Measurements from ENCODE around the gene MON1A. TPM values are rescaled to one million over a fixed set of nuclear protein-coding genes. Genes with fewer than 3 reads are reported as not detected.

MON1A gene
- total and polyA plus RNA-seq, 10 donors = 3.4 to 9.3 (median 6.8) TPM

DNA sequence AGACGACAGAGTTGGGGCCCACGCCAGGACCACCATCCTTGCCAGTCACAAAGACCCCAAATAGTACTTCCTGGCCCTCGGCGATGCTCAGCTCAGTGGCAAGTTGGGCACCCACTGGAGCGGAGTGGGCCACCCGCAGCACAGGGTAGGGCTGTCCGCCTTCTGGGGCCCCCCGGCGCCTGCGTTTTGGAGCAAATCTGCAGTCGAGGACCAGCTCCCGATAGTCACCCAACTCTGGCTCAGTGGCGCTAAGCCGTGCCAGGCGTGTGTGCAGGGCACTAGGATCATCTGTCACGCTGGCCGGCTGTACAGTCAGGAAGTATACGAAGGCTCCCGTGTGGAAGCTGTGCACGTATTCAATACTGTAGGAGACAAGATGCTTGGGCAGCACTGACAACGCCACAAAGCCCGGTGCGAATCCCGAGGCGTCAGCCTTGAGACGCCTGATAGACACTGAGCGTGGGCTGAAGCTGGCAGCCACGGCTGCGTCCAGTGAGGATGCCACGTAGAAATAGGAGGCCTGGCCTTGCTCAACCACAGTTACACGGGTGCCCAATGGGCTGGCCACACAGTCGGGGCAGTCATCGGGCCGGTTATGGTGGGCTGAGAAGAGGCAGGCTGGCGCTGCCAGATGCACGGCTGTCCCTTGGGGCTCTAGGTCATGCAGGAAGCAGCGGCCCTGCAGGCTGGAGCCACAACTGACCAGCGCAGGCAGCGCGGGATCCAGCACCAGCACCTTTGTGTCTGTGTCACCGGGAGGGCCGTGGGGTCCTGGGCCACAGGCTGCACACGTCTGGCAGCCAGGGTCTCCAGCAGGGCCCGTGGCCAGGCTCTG is 26.9 kb downstream of the MON1A start:
- peak overlapping the region in 1 of 8 donors; percentile 62 for H3K27ac ChIP-seq

DNA sequence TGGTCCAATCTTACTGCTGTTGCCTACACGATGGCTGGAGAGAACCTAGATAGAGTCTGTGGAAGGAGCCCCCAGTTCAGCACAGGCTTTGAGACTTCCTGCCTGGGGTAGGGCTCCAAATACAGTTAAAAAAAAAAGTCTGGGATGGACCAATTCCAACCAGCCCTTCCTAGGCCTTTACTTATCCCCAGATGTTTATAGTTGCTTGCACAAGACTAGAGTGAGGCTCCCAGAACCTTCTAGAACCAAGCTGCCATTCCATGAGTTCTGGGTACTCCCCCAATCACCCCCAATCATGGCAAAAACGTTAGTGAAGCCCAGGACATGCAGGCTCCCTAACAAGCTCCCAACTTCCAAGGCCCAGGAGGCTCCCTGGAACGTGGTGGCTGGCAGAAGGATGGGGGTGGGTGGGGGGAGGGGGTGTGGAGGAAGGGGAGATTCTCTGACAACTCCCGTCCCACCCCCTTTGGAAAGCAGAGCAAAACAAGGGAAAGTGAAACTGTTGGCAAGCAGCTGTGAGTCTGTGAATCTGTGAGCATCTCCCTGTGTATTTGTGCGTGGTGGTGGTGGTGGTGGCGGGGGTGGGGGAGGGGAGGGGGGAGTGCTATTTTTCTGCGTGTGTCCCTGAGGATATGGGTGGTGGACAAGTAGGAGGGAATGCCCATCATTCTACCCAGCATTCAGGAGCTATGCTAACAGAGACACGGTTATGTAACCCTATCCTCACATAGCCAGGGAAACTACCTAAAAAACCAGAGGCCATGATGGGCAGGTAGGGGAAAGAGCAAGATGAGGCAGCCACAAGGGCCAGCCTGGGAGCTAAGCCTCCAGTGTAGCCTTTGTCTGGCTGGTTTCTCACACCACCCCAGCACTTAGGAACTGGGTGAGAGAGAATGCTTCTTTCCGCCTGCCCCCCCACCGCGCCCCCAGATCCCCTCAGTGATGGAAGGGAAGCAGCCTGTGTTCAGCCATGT is 28.0 kb downstream of the MON1A start:
- Histone ChIP-seq H3K36me3 (no peaks in the 10 kb centered on the region), H3K27me3 (replicated peaks in 1 of 7) (no peaks in the 10 kb centered on the region), H3K27ac (peak overlapping the region in 1 of 8 donors; percentile 31), H3K9me3 (no peaks in the 10 kb centered on the region), H3K4me3 (no peak overlapping the region), H3K4me1 (peaks cover 9 to 42% (median 31%) of the 10 kb centered on the region in 6 donors)
- no peak for DNase-seq
- TF ChIP-seq POLR2AphosphoS5 (IDR thresholded peaks at IDR 0.05) = no peak
- TF ChIP-seq POLR2A (IDR thresholded peaks at IDR 0.05) = no peak
- TF ChIP-seq, protein P1, sequence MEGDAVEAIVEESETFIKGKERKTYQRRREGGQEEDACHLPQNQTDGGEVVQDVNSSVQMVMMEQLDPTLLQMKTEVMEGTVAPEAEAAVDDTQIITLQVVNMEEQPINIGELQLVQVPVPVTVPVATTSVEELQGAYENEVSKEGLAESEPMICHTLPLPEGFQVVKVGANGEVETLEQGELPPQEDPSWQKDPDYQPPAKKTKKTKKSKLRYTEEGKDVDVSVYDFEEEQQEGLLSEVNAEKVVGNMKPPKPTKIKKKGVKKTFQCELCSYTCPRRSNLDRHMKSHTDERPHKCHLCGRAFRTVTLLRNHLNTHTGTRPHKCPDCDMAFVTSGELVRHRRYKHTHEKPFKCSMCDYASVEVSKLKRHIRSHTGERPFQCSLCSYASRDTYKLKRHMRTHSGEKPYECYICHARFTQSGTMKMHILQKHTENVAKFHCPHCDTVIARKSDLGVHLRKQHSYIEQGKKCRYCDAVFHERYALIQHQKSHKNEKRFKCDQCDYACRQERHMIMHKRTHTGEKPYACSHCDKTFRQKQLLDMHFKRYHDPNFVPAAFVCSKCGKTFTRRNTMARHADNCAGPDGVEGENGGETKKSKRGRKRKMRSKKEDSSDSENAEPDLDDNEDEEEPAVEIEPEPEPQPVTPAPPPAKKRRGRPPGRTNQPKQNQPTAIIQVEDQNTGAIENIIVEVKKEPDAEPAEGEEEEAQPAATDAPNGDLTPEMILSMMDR (IDR thresholded peaks at IDR 0.05 in 8 of 11, conservative IDR thresholded peaks at IDR 0.05 in 3 of 11) = no peak
- intact Hi-C loops (cut with DNase I; ENCODE audit: low total_unique reads) = no loop called here
- 53 to 72% (median 58%) methylated on average over 11 of the region's 11 CpGs for WGBS, 5 donors

More for the DNA sequence above, 26.9 kb downstream of the MON1A start:
- intact Hi-C loops (cut with DNase I; ENCODE audit: low total_unique reads) = no loop called here
- DNase-seq = no peak
- 90 to 96% (median 95%) methylated on average over 31 to 44 of the region's 44 CpGs for WGBS, 5 donors
- Histone ChIP-seq H3K36me3 (no peaks in the 10 kb centered on the region), H3K4me1 (peaks cover 9 to 44% (median 32%) of the 10 kb centered on the region in 6 donors), H3K9me3 (no peaks in the 10 kb centered on the region), H3K4me3 (peak overlapping the region in 2 of 8 donors; percentile 38 to 69), H3K27me3 (replicated peaks in 1 of 7) (no peaks in the 10 kb centered on the region)
- no peak for TF ChIP-seq POLR2A (IDR thresholded peaks at IDR 0.05)

DNA sequence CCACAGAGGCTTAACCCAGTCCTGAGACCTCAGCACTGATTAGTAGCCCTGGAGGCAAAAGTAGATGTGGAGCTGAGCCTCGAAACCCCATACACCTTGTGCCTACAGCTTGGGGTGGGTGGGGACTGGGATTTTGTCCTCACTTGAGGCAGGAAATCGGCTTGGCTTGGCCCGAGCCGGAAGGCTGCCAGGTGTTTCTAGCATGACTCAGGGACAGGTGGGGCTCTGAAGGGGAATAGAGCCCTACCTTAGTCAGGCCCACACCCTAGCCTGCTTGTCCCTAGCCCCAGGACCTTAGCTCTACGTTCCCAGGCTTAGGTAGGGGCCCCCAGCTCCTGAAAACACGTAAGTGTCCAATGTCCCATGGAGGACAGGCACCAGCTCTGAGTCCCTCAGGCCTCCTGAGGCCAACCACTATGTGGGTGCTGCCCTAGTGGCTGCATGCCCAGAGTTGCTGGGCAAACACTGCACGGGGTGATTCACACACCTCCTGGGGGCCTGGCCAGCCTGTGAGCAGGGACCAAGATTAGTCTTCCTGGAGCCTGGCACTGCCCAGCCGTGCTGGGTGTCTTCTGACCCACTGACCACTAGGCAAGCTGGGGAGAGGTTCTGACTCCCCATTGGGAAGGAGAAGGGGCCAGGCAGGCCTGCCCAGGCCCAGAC is 29.0 kb downstream of the MON1A start:
- H3K27me3 ChIP-seq (replicated peaks in 1 of 7) = no peaks in the 10 kb centered on the region
- 71 to 81% (median 79%) methylated on average over 1 to 8 of the region's 8 CpGs for WGBS, 5 donors
- H3K9me3 ChIP-seq = no peaks in the 10 kb centered on the region
- TF ChIP-seq POLR2A (IDR thresholded peaks at IDR 0.05) (no peak), POLR2AphosphoS5 (IDR thresholded peaks at IDR 0.05) (no peak)
- TF ChIP-seq, protein P1 (IDR thresholded peaks at IDR 0.05 in 8 of 11, conservative IDR thresholded peaks at IDR 0.05 in 3 of 11) = no peak
- H3K36me3 ChIP-seq = no peaks in the 10 kb centered on the region
- intact Hi-C loops (cut with DNase I; ENCODE audit: low total_unique reads) = no loop called here
- H3K27ac ChIP-seq = no peak overlapping the region
- no peak for DNase-seq
- H3K4me1 ChIP-seq = peaks cover 1 to 32% (median 21%) of the 10 kb centered on the region in 6 donors
- no peak overlapping the region for H3K4me3 ChIP-seq

DNA sequence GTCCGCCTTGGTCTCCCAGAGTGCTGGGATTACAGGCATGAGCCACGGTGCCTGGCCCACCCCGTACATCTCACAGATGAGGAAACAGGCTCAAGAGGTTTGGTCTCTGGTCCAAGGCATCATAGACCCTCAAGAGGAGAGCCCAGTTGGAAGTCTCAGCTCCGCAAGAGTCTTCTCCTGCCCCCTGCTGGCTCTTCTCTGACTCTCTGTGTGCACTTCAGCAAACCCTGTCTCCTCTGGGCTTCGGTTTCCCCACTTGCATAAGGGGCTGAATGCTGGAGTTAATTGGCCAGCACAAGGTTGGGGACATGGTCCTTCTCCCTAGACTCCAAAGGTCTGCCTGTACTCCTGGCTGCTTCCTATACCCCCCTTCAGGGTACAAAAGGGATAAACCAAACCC is 29.8 kb downstream of the MON1A start:
- peaks cover 0 to 25% (median 17%) of the 10 kb centered on the region in 6 donors for H3K4me1 ChIP-seq
- 54 to 85% (median 64%) methylated on average over 2 to 5 of the region's 5 CpGs for WGBS, 5 donors
- H3K4me3 ChIP-seq = no peak overlapping the region
- no peaks in the 10 kb centered on the region for H3K36me3 ChIP-seq
- intact Hi-C loops (cut with DNase I; ENCODE audit: low total_unique reads) = no loop called here
- H3K27me3 ChIP-seq (replicated peaks in 1 of 7) = no peaks in the 10 kb centered on the region
- DNase-seq = no peak
- TF ChIP-seq POLR2A (IDR thresholded peaks at IDR 0.05) = no peak
- TF ChIP-seq, protein P1 (IDR thresholded peaks at IDR 0.05 in 8 of 11, conservative IDR thresholded peaks at IDR 0.05 in 3 of 11) = peak in 1 of 11 experiments; percentile 15
- no peak overlapping the region for H3K27ac ChIP-seq
- H3K9me3 ChIP-seq = no peaks in the 10 kb centered on the region
